HCT116 (cell line): ENCODE data around the gene SUCNR1. TPM values are rescaled to one million over a fixed set of nuclear protein-coding genes. Genes with fewer than 3 reads are reported as not detected.
"Not testable (repeated sequence)": the region's sequence is repeated elsewhere in the genome, so short reads cannot be mapped to it uniquely, and the experiment has no call there.

Source experiments
- ATAC-seq: fragments of 200-7000 bp; cut with Tn5 transposase; 2 replicates; pipeline ENCODE4 v1.9.1; 2020; ENCODE audit warnings: mild to moderate bottlenecking, moderate library complexity
- BruUV-seq: library from RNA; stranded (reverse); fragments of 400-500 nt; replicated peaks from 2 replicates; lab custom pipeline; 2021; lab: Mats Ljungman, UMichigan
- CTCF ChIA-PET: fragments of 300-600 bp; sonication (Branson Sonifier 250); formaldehyde crosslinking; loops from one replicate; lab custom pipeline; 2021; ENCODE audit warnings: antibody characterized with exemption; lab: Charles Lee
- POLR2A ChIA-PET: fragments of 300-600, 350-600 bp; sonication (Branson Sonifier 250); formaldehyde crosslinking; loops from one replicate; lab custom pipeline; 2021; ENCODE audit warnings: antibody characterized with exemption; lab: Charles Lee
- RAD21 ChIA-PET, 2 experiments: fragments of 300-600 bp; sonication (Branson Sonifier 250); formaldehyde crosslinking; loops; one replicate each; lab custom pipeline; 2023; ENCODE audit warnings: low total read pairs in 2 of 2; ENCODE audit not compliant: uncharacterized antibody in 2 of 2, unreplicated experiment in 2 of 2, low non-redundant PET in 1 of 2; lab: Charles Lee
- DNase-seq: peaks from one replicate; pipeline ENCODE4 v3.0.0-alpha.2; 2010; ENCODE audit warnings: low read depth, low spot score
- H2AFZ ChIP-seq: fragments of 200-600 bp; shearing (Covaris generic), sonication (generic); 2 replicates; pipeline ENCODE4 v1.6.1; 2017; ENCODE audit warnings: low read depth, mixed run types, mixed read lengths, antibody characterized with exemption, low read length; ENCODE audit not compliant: poor library complexity, severe bottlenecking
- H3K27ac ChIP-seq: 2 replicates; pipeline ENCODE4 v1.5.1; 2012; ENCODE audit warnings: low read depth, low read length
- H3K27me3 ChIP-seq: fragments of 200-600 bp; sonication (generic); 2 replicates; pipeline ENCODE4 v1.6.1; 2016; ENCODE audit warnings: mixed run types, low read length, mixed read lengths; ENCODE audit not compliant: insufficient read depth
- H3K36me3 ChIP-seq, 2 experiments: fragments of 200-500 bp in 1 of 2; fragments of 200-600 bp in 1 of 2; sonication (Bioruptor generic) in 1 of 2; sonication (generic) in 1 of 2; 2 replicates each; pipeline versions ENCODE4 v1.5.1 to v1.6.1; 2014 to 2016; ENCODE audit warnings: low read length in 2 of 2, inconsistent platforms in 1 of 2, mixed read lengths in 1 of 2, mixed run types in 1 of 2; ENCODE audit not compliant: insufficient read depth in 2 of 2, control insufficient read depth in 1 of 2
- H3K4me1 ChIP-seq, 2 experiments: fragments of 200-600 bp in 1 of 2; sonication (generic) in 1 of 2; 2 replicates each; pipeline versions ENCODE4 v1.5.1 to v1.6.1; 2012 to 2017; ENCODE audit warnings: low read length in 2 of 2, inconsistent platforms in 1 of 2, mild to moderate bottlenecking in 1 of 2, mixed read lengths in 1 of 2, mixed run types in 1 of 2, moderate library complexity in 1 of 2; ENCODE audit not compliant: insufficient read depth in 2 of 2, control insufficient read depth in 1 of 2
- H3K4me2 ChIP-seq: fragments of 200-600 bp; sonication (generic); 2 replicates; pipeline ENCODE4 v1.6.1; 2017; ENCODE audit warnings: mixed run types, low read length, mixed read lengths
- H3K4me3 ChIP-seq, 2 experiments: fragments of 200-600 bp in 1 of 2; sonication (generic) in 1 of 2; replicated peaks in 1 of 2; 2 replicates each; pipeline ENCODE4 v1.5.1; 2011 to 2016; ENCODE audit warnings: low read length in 2 of 2, control low read depth in 1 of 2, low read depth in 1 of 2, mild to moderate bottlenecking in 1 of 2, mixed read lengths in 1 of 2, mixed run types in 1 of 2
- H3K79me2 ChIP-seq: fragments of 200-600 bp; sonication (generic); 2 replicates; pipeline ENCODE4 v1.6.1; 2017; ENCODE audit warnings: mild to moderate bottlenecking, mixed run types, low read length, moderate library complexity, mixed read lengths; ENCODE audit not compliant: insufficient read depth
- H3K9ac ChIP-seq: fragments of 200-600 bp; sonication (generic); 2 replicates; pipeline ENCODE4 v1.6.1; 2016; ENCODE audit warnings: low read length, mixed read lengths
- H3K9me2 ChIP-seq: fragments of 200-600 bp; sonication (generic), shearing (Covaris generic); 2 replicates; pipeline ENCODE4 v1.6.1; 2017; ENCODE audit warnings: mixed run types, mild to moderate bottlenecking, moderate library complexity; ENCODE audit not compliant: insufficient read depth
- H3K9me3 ChIP-seq, 2 experiments: fragments of 200-500 bp in 1 of 2; fragments of 200-600 bp in 1 of 2; sonication (Bioruptor generic) in 1 of 2; sonication (generic) in 1 of 2; 2 replicates each; pipeline ENCODE4 v1.6.1; 2014 to 2017; ENCODE audit warnings: low read length in 2 of 2, mixed read lengths in 2 of 2, inconsistent platforms in 1 of 2, low read depth in 1 of 2, mild to moderate bottlenecking in 1 of 2, mixed run types in 1 of 2, moderate library complexity in 1 of 2; ENCODE audit not compliant: control insufficient read depth in 1 of 2, insufficient read depth in 1 of 2
- H4K20me1 ChIP-seq: fragments of 200-600 bp; sonication (generic), shearing (Covaris generic); 2 replicates; pipeline ENCODE4 v1.6.1; 2017; ENCODE audit warnings: mixed run types, mild to moderate bottlenecking, moderate library complexity; ENCODE audit not compliant: insufficient read depth
- EGR1 ChIP-seq: IDR thresholded peaks from 2 replicates; pipeline ENCODE4 v1.6.1; 2012; ENCODE audit warnings: low read depth
- POLR2A ChIP-seq: IDR thresholded peaks from 2 replicates; pipeline ENCODE4 v1.7.0; 2011; ENCODE audit warnings: borderline replicate concordance; ENCODE audit not compliant: insufficient read depth, insufficient read length; ENCODE audit errors: extremely low read depth
- ZFX ChIP-seq: fragments of 450-650 bp; IDR thresholded peaks from 2 replicates; pipeline ENCODE4 v1.6.1; 2017
- intact Hi-C: fragments of 100-400 bp; cut with micrococcal nuclease; formaldehyde crosslinking; loops from 2 replicates; pipeline ENCODE4 v1.10.0; 2022
- total RNA-seq: library from RNA; stranded (reverse); gene quantifications from one replicate; pipeline ENCODE4 v1.2.1, GENCODE V29; 2021; ENCODE audit not compliant: unreplicated experiment
- TF ChIP-seq, protein P1 (sequence below): IDR thresholded peaks from 2 replicates; pipeline ENCODE4 v1.6.1; 2012

The SUCNR1 gene
- total RNA-seq, 1 experiment from 2014 or later, result 0.17 TPM

GRCh38 chr3:151926956-151927355, 53.5 kb downstream of the SUCNR1 start:
- Histone ChIP-seq H3K9me2 (no peaks in the 10 kb centered on the region), H3K9ac (no peak overlapping the region), H3K79me2 (no peaks in the 10 kb centered on the region), H3K4me1 (peaks cover 7 to 25% of the 10 kb centered on the region in 2 experiments; a peak in 2 of 4 replicates), H3K4me3 (no peak overlapping the region), H3K9me3 (no peaks in the 10 kb centered on the region), H3K27me3 (no peaks in the 10 kb centered on the region), H3K36me3 (no peaks in the 10 kb centered on the region), H2AFZ (no peak overlapping the region), H3K4me2 (no peak overlapping the region), H4K20me1 (no peaks in the 10 kb centered on the region), H3K27ac (no peak overlapping the region)
- POLR2A ChIA-PET, result no interaction called here
- CTCF ChIA-PET, result no interaction called here
- TF ChIP-seq POLR2A (no peak), ZFX (no peak), EGR1 (no peak)
- TF ChIP-seq, protein P1, sequence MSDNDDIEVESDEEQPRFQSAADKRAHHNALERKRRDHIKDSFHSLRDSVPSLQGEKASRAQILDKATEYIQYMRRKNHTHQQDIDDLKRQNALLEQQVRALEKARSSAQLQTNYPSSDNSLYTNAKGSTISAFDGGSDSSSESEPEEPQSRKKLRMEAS, result no peak
- DNase-seq, result no peak
- no peak for ATAC-seq
- intact Hi-C loops, result no loop called here
- BruUV-seq, result no TSS peak
- RAD21 ChIA-PET, result no interaction called here

- RAD21 ChIA-PET, H3K9me2 ChIP-seq, DNase-seq, intact Hi-C loops, POLR2A ChIA-PET, H3K36me3 ChIP-seq, CTCF ChIA-PET, H2AFZ ChIP-seq, BruUV-seq, H3K9ac ChIP-seq, H3K9me3 ChIP-seq, H4K20me1 ChIP-seq, H3K4me2 ChIP-seq, H3K27me3 ChIP-seq, H3K27ac ChIP-seq, ATAC-seq, H3K79me2 ChIP-seq, H3K4me3 ChIP-seq: not testable (repeated sequence)
- peaks cover 7 to 25% of the 10 kb centered on the region in 2 experiments; a peak in 2 of 4 replicates for H3K4me1 ChIP-seq
Observed at GRCh38 chr3:151927915-151928525, 54.6 kb downstream of the SUCNR1 start.
